SK-N-MC (cell line): ENCODE data around the gene TEAD1.

Source experiments
- EZH2 ChIP-seq: fragments of 200-600 bp; sonication (generic); IDR thresholded peaks from one replicate; pipeline ENCODE4 v1.6.1; 2017; ENCODE audit warnings: antibody characterized with exemption
- FOXP2 ChIP-seq: optimal IDR thresholded peaks from 2 replicates; pipeline ENCODE3; 2011; ENCODE audit warnings: mild to moderate bottlenecking, moderate library complexity; ENCODE audit not compliant: insufficient read depth; ENCODE audit errors: extremely low read length, control extremely low read depth

DNA sequence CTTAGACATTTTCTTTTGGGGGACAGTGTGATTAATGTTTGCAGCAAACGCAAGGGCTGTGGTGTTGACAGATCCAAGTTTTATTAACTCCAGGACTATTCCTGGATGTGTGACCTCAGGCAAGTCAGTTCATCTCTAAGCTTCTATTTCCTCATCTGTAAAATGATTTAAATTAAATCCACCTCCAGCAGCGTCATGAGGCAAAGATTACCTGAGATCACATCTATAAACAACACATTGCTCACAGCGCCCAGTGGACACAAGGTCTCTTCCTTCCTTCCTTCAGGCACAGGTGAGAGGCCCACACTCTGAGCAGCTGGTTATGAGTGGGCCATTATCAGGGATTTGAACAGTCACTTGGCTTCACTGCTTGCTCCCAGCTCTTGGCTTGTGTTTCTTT lies 223.6 kb downstream of the TEAD1 start:
- TF ChIP-seq EZH2 (no peak), FOXP2 (no peak)
